Breast epithelium (tissue), 4 donors: ENCODE results near the gene ETFDH. TPM values are rescaled to one million over a fixed set of nuclear protein-coding genes. Genes with fewer than 3 reads are reported as not detected.

Source experiments
- DNase-seq, 2 donors: peaks; one replicate each; pipeline ENCODE4 v3.0.0-alpha.2; 2019; ENCODE audit warnings: low spot score in 2 of 2
- H3K27ac ChIP-seq, 2 donors: fragments of 200-600 bp; sonication (generic) in 1 of 2; one replicate each; pipeline ENCODE4 v1.5.1; 2016 to 2019; ENCODE audit warnings: mild to moderate bottlenecking in 1 of 2
- H3K27me3 ChIP-seq, 2 donors: fragments of 200-600 bp; sonication (generic) in 1 of 2; one replicate each; pipeline versions ENCODE4 v1.5.1 to v1.6.0; 2017 to 2019; ENCODE audit warnings: control low read depth in 1 of 2, mild to moderate bottlenecking in 1 of 2
- H3K36me3 ChIP-seq: fragments of 200-600 bp; one replicate; pipeline ENCODE4 v1.5.1; 2019
- H3K4me1 ChIP-seq, 2 donors: fragments of 200-600 bp; sonication (generic); one replicate each; pipeline ENCODE4 v1.5.1; 2016 to 2019; ENCODE audit warnings: control low read depth in 1 of 2
- H3K4me3 ChIP-seq, 3 donors: fragments of 200-600 bp; sonication (generic); 1 replicate in 2 of 3; 2 replicates in 1 of 3; pipeline ENCODE4 v1.5.1; 2016 to 2019; ENCODE audit warnings: mild to moderate bottlenecking in 3 of 3, moderate library complexity in 2 of 3
- H3K9me3 ChIP-seq, 2 donors: fragments of 200-600 bp; sonication (generic) in 1 of 2; one replicate each; pipeline ENCODE4 v1.5.1; 2016 to 2019; ENCODE audit warnings: control low read depth in 1 of 2
- CTCF ChIP-seq, 3 donors: fragments of 450-650 bp; IDR thresholded peaks; one replicate each; pipeline ENCODE4 v1.5.1; 2016 to 2017; ENCODE audit warnings: antibody characterized with exemption in 3 of 3, mild to moderate bottlenecking in 3 of 3, moderate library complexity in 3 of 3
- POLR2A ChIP-seq: fragments of 450-650 bp; IDR thresholded peaks from one replicate; pipeline ENCODE4 v1.6.1; 2016; ENCODE audit warnings: antibody characterized with exemption, mild to moderate bottlenecking, moderate library complexity
- POLR2AphosphoS5 ChIP-seq, 3 donors: sonication (generic); formaldehyde crosslinking; IDR thresholded peaks; one replicate each; pipeline ENCODE4 v1.6.1; 2017; ENCODE audit warnings: antibody characterized with exemption in 3 of 3
- intact Hi-C: fragments of 100-400 bp; cut with DNase I; formaldehyde crosslinking; loops from one replicate; pipeline ENCODE4 v1.15.1; 2023; ENCODE audit warnings: low total_unique reads
- total RNA-seq, 3 donors: library from RNA; depleted of rRNA; stranded (reverse); fragments of >200 nt; gene quantifications; one replicate each; pipeline ENCODE4 v1.1.0, GENCODE V29; 2016

Gene ETFDH
- total RNA-seq, 3 donors from 2014 or later: 36.2 to 40.6 (median 39.7) TPM

- TF ChIP-seq POLR2A: no peak
- no peak for TF ChIP-seq CTCF (IDR thresholded peaks at IDR 0.05)
- TF ChIP-seq POLR2AphosphoS5 (IDR thresholded peaks at IDR 0.05): no peak
- Histone ChIP-seq H3K27ac (no peak overlapping the region), H3K36me3 (no peaks in the 10 kb centered on the region), H3K27me3 (no peaks in the 10 kb centered on the region), H3K4me1 (no peaks in the 10 kb centered on the region), H3K4me3 (no peak overlapping the region), H3K9me3 (no peaks in the 10 kb centered on the region)
- intact Hi-C loops: no loop called here
- no peak for DNase-seq
Measured at GRCh38 chr4:158724637-158725036, 52.5 kb downstream of the ETFDH start.

- intact Hi-C loops: no loop called here
- H3K4me3 ChIP-seq: no peak overlapping the region
- no peaks in the 10 kb centered on the region for H3K4me1 ChIP-seq
- H3K27me3 ChIP-seq: no peaks in the 10 kb centered on the region
- H3K36me3 ChIP-seq: no peaks in the 10 kb centered on the region
- H3K9me3 ChIP-seq: no peaks in the 10 kb centered on the region
- no peak overlapping the region for H3K27ac ChIP-seq
- no peak for TF ChIP-seq POLR2AphosphoS5 (IDR thresholded peaks at IDR 0.05)
- TF ChIP-seq CTCF (IDR thresholded peaks at IDR 0.05): no peak
- no peak for TF ChIP-seq POLR2A
- DNase-seq: no peak
Measured at GRCh38 chr4:158726633-158727032, 54.5 kb downstream of the ETFDH start.

- Histone ChIP-seq H3K4me3 (no peak overlapping the region), H3K36me3 (no peaks in the 10 kb centered on the region), H3K9me3 (no peaks in the 10 kb centered on the region), H3K4me1 (no peaks in the 10 kb centered on the region), H3K27me3 (no peaks in the 10 kb centered on the region), H3K27ac (no peak overlapping the region)
- no peak for DNase-seq
- intact Hi-C loops: no loop called here
- no peak for TF ChIP-seq CTCF (IDR thresholded peaks at IDR 0.05)
- no peak for TF ChIP-seq POLR2AphosphoS5 (IDR thresholded peaks at IDR 0.05)
- TF ChIP-seq POLR2A: no peak
Measured at GRCh38 chr4:158728236-158728635, 56.1 kb downstream of the ETFDH start.

DNA sequence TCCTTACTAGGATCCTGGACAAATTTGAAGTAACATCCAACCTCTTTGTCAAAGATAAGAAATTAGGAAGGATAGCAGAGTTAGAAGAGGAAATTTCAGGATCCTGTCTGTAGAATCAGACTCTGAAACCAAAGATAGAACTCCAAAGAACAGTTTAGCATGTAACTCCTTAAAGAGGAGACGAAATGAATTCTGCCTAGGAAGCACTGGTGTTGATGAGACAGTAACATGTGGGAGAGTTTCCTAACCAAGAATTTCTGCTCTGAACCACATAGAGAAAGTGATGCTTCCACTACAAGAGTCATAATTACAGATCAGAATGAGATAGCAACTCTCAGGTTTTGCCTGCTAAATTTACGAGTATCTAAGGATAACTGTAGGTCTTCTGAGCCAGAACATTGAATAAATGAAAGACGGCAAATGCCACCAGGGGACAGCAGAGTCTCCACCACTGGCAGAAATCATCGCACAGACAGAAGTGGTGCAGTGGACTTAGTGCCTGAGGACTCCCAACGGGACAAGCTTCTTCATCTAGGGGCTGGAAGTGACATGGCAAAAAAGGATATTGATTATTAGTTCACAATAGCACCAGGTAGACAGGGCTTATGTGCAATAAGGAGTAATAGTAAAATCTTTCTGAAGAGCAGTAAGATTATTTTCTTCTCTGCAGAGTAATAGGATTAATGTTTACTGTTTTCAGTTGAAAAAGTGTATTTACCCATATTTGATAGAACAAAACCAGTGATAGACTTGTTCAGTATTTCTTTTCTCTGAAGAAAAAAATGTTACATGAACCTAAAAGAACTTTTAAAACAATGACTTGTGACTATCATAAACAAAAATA, 57.8 kb downstream of the ETFDH start:
- TF ChIP-seq CTCF (IDR thresholded peaks at IDR 0.05) (peak; percentile 49 to 90 (median 90)), POLR2A (no peak)
- peak; percentile 35 to 57 for DNase-seq
- no peak overlapping the region for H3K27ac ChIP-seq
- no peaks in the 10 kb centered on the region for H3K4me1 ChIP-seq
- no peaks in the 10 kb centered on the region for H3K9me3 ChIP-seq
- intact Hi-C loops: no loop called here
- no peaks in the 10 kb centered on the region for H3K27me3 ChIP-seq
- H3K36me3 ChIP-seq: no peaks in the 10 kb centered on the region
- H3K4me3 ChIP-seq: no peak overlapping the region

DNA sequence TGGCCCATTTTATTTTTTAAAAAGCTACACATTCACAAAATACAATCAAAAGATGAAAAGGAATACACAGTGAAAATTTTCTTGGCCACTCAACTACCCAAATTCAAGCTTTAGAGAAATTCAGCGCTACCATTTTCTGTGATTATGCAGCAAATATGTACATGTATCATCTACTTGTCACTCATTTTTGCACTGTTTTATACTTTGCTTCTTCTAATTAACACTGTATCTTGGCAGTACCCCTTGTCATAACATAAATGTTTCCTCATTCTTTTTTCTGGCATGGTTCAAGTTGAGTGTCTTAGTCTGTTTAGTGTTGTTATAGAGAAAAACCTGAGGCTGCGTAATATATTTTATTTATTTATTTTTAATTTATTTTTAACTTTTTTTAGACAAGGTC, 66.8 kb downstream of the ETFDH start:
- H3K36me3 ChIP-seq: no peaks in the 10 kb centered on the region
- no peaks in the 10 kb centered on the region for H3K4me1 ChIP-seq
- DNase-seq: no peak
- intact Hi-C loops: no loop called here
- no peaks in the 10 kb centered on the region for H3K27me3 ChIP-seq
- TF ChIP-seq POLR2A: no peak
- TF ChIP-seq POLR2AphosphoS5 (IDR thresholded peaks at IDR 0.05): no peak
- H3K27ac ChIP-seq: no peak overlapping the region
- H3K4me3 ChIP-seq: no peak overlapping the region
- H3K9me3 ChIP-seq: no peaks in the 10 kb centered on the region
